H1 (cell line): Measurements from ENCODE around the gene PLPP4. TPM values are rescaled to one million over a fixed set of nuclear protein-coding genes. Genes with fewer than 3 reads are reported as not detected.

Experiments
- CTCF ChIA-PET: fragments of 300-600 bp; sonication (Branson Sonifier 250); formaldehyde crosslinking; loops from one replicate; lab custom pipeline; 2021; ENCODE audit not compliant: partially characterized antibody; lab: Charles Lee
- POLR2A ChIA-PET: fragments of 300-600 bp; sonication (Branson Sonifier 250); formaldehyde crosslinking; loops from one replicate; lab custom pipeline; 2021; ENCODE audit warnings: inconsistent platforms; ENCODE audit not compliant: partially characterized antibody; lab: Charles Lee
- DNase-seq, 2 experiments: peaks; one replicate each; pipeline versions ENCODE4 v3.0.0 to v3.0.0-alpha.2; 2010 to 2022; ENCODE audit warnings: low spot score in 2 of 2, low read depth in 1 of 2, mixed read lengths in 1 of 2
- FAIRE-seq: peaks from 2 replicates; lab custom pipeline; 2011; peaks lifted over from hg19 to GRCh38; lab: Jason Lieb, UNC
- H2AFZ ChIP-seq: 2 replicates; pipeline ENCODE4 v1.8.1; 2012; ENCODE audit warnings: low read length, inconsistent platforms
- H2AK5ac ChIP-seq: 2 replicates; pipeline ENCODE4 v1.6.1; 2013; ENCODE audit warnings: low read depth, low read length
- H2BK120ac ChIP-seq: replicated peaks from 2 replicates; pipeline ENCODE3; 2013; ENCODE audit warnings: low read depth, low read length, inconsistent platforms
- H2BK12ac ChIP-seq: 2 replicates; pipeline ENCODE4 v1.6.1; 2013; ENCODE audit warnings: low read depth, low read length
- H2BK15ac ChIP-seq: 2 replicates; pipeline ENCODE4 v1.6.1; 2013; ENCODE audit warnings: low read length
- H2BK20ac ChIP-seq: 2 replicates; pipeline ENCODE4 v1.6.1; 2013; ENCODE audit warnings: low read length
- H2BK5ac ChIP-seq: 2 replicates; pipeline ENCODE4 v1.6.1; 2013; ENCODE audit warnings: low read depth, low read length
- H3K14ac ChIP-seq: 2 replicates; pipeline ENCODE4 v1.6.1; 2013; ENCODE audit warnings: inconsistent platforms; ENCODE audit not compliant: insufficient read length
- H3K18ac ChIP-seq: 2 replicates; pipeline ENCODE4 v1.6.1; 2013; ENCODE audit warnings: low read length; ENCODE audit errors: extremely low read depth
- H3K23ac ChIP-seq: 2 replicates; pipeline ENCODE4 v1.6.1; 2013; ENCODE audit warnings: inconsistent platforms; ENCODE audit not compliant: insufficient read length
- H3K23me2 ChIP-seq: 2 replicates; pipeline ENCODE4 v1.6.1; 2013; ENCODE audit warnings: low read depth, low read length
- H3K27ac ChIP-seq: 2 replicates; pipeline ENCODE4 v1.6.1; 2011; ENCODE audit warnings: low read depth, low read length, inconsistent platforms
- H3K27me3 ChIP-seq, 4 experiments: replicated peaks in 1 of 4; 1 replicate in 1 of 4; 2 replicates in 3 of 4; pipeline versions ENCODE4 v1.6.1 to v1.8.1; 2011 to 2013; ENCODE audit warnings: low read length in 3 of 4, mild to moderate bottlenecking in 3 of 4, inconsistent platforms in 2 of 4, mixed read lengths in 2 of 4, moderate library complexity in 1 of 4; ENCODE audit not compliant: control insufficient read depth in 3 of 4, insufficient read depth in 3 of 4; ENCODE audit errors: extremely low read depth in 1 of 4
- H3K36me3 ChIP-seq, 4 experiments: 2 replicates each; pipeline versions ENCODE4 v1.6.1 to v1.8.1; 2011 to 2013; ENCODE audit warnings: mild to moderate bottlenecking in 4 of 4, low read length in 3 of 4, moderate library complexity in 2 of 4, control low read depth in 1 of 4, inconsistent platforms in 1 of 4; ENCODE audit not compliant: insufficient read depth in 4 of 4, control insufficient read depth in 2 of 4
- H3K4ac ChIP-seq: replicated peaks from 2 replicates; pipeline ENCODE3; 2013; ENCODE audit warnings: low read length, low read depth, mixed read lengths, inconsistent platforms; ENCODE audit not compliant: insufficient read length
- H3K4me1 ChIP-seq, 4 experiments: replicated peaks in 1 of 4; 1 replicate in 1 of 4; 2 replicates in 3 of 4; pipeline versions ENCODE4 v1.6.1 to v1.8.1; 2011 to 2013; ENCODE audit warnings: low read length in 3 of 4, inconsistent platforms in 2 of 4, mixed read lengths in 1 of 4; ENCODE audit not compliant: insufficient read depth in 4 of 4, control insufficient read depth in 3 of 4
- H3K4me2 ChIP-seq, 2 experiments: 2 replicates each; pipeline versions ENCODE4 v1.6.1 to v1.8.1; 2011 to 2013; ENCODE audit warnings: low read depth in 2 of 2, low read length in 2 of 2, control low read depth in 1 of 2, inconsistent platforms in 1 of 2, mild to moderate bottlenecking in 1 of 2; ENCODE audit not compliant: insufficient read depth in 1 of 2
- H3K4me3 ChIP-seq, 4 experiments: fragments of 200-600, 300-600 bp in 1 of 4; sonication (generic), shearing (Covaris generic), sonication (Bioruptor Twin) in 1 of 4; 2 replicates each; pipeline versions ENCODE4 v1.5.1 to v1.8.1; 2011 to 2016; ENCODE audit warnings: low read length in 4 of 4, low read depth in 3 of 4, control low read depth in 2 of 4, inconsistent platforms in 2 of 4, mild to moderate bottlenecking in 2 of 4, mixed read lengths in 1 of 4, moderate library complexity in 1 of 4; ENCODE audit not compliant: insufficient read depth in 2 of 4; ENCODE audit errors: extremely low read depth in 1 of 4
- H3K56ac ChIP-seq: replicated peaks from 2 replicates; pipeline ENCODE3; 2013; ENCODE audit warnings: low read depth, mild to moderate bottlenecking, mixed read lengths, low read length, inconsistent platforms; ENCODE audit not compliant: insufficient read length
- H3K79me1 ChIP-seq: 2 replicates; pipeline ENCODE4 v1.6.1; 2013; ENCODE audit warnings: low read depth, low read length, control low read depth
- H3K79me2 ChIP-seq, 2 experiments: 2 replicates each; pipeline versions ENCODE4 v1.6.1 to v1.8.1; 2012 to 2013; ENCODE audit warnings: low read length in 2 of 2, mild to moderate bottlenecking in 2 of 2, inconsistent platforms in 1 of 2; ENCODE audit not compliant: insufficient read depth in 2 of 2, control insufficient read depth in 1 of 2
- H3K9ac ChIP-seq, 4 experiments: replicated peaks in 1 of 4; 1 replicate in 1 of 4; 2 replicates in 3 of 4; pipeline versions ENCODE4 v1.6.1 to v1.8.1; 2011 to 2013; ENCODE audit warnings: low read depth in 3 of 4, low read length in 3 of 4, control low read depth in 2 of 4, mild to moderate bottlenecking in 2 of 4, moderate library complexity in 2 of 4, inconsistent platforms in 1 of 4; ENCODE audit errors: extremely low read depth in 1 of 4
- H3K9me3 ChIP-seq, 2 experiments: 2 replicates each; pipeline versions ENCODE4 v1.6.1 to v1.8.1; 2012 to 2013; ENCODE audit warnings: mild to moderate bottlenecking in 2 of 2, moderate library complexity in 2 of 2, control low read depth in 1 of 2, inconsistent platforms in 1 of 2, low read depth in 1 of 2, low read length in 1 of 2, mixed read lengths in 1 of 2; ENCODE audit not compliant: insufficient read depth in 2 of 2
- H4K20me1 ChIP-seq, 2 experiments: replicated peaks in 1 of 2; 2 replicates each; pipeline versions ENCODE3 to v1.8.1; 2011 to 2013; ENCODE audit warnings: inconsistent platforms in 2 of 2, low read length in 2 of 2, mild to moderate bottlenecking in 1 of 2; ENCODE audit not compliant: insufficient read depth in 2 of 2, control insufficient read depth in 1 of 2
- H4K5ac ChIP-seq: 2 replicates; pipeline ENCODE4 v1.6.1; 2013; ENCODE audit warnings: low read length, low read depth, mixed read lengths, inconsistent platforms; ENCODE audit not compliant: insufficient read length
- H4K8ac ChIP-seq: 2 replicates; pipeline ENCODE4 v1.8.0; 2013; ENCODE audit warnings: mild to moderate bottlenecking, moderate library complexity, low read length, inconsistent platforms; ENCODE audit not compliant: insufficient read depth; ENCODE audit errors: extremely low read depth
- H4K91ac ChIP-seq: replicated peaks from 2 replicates; pipeline ENCODE3; 2013; ENCODE audit warnings: low read length, mixed read lengths, inconsistent platforms; ENCODE audit not compliant: insufficient read length
- CEBPB ChIP-seq: IDR thresholded peaks from 2 replicates; pipeline ENCODE4 v1.6.1; 2012; ENCODE audit warnings: low read depth, low read length
- CTBP2 ChIP-seq: IDR thresholded peaks from 2 replicates; pipeline ENCODE4 v1.7.0; 2011; ENCODE audit warnings: borderline replicate concordance, mild to moderate bottlenecking, moderate library complexity, mixed read lengths, low read length; ENCODE audit not compliant: insufficient read depth, insufficient read length
- GTF2F1 ChIP-seq: IDR thresholded peaks from 2 replicates; pipeline ENCODE4 v1.6.1; 2012; ENCODE audit warnings: low read depth, low read length, improper control_type of control experiment, borderline replicate concordance
- NANOG ChIP-seq: IDR thresholded peaks from 2 replicates; pipeline ENCODE4 v1.6.1; 2011; ENCODE audit warnings: low read length, low read depth, mild to moderate bottlenecking, inconsistent platforms; ENCODE audit not compliant: insufficient read depth, poor library complexity, severe bottlenecking
- POLR2AphosphoS5 ChIP-seq: IDR thresholded peaks from 2 replicates; pipeline ENCODE4 v1.6.1; 2011; ENCODE audit warnings: low read depth, low read length
- RNF2 ChIP-seq: fragments of 200-900, 300-1000 bp; sonication (generic); IDR thresholded peaks from 2 replicates; pipeline ENCODE4 v1.7.1; 2016; ENCODE audit warnings: borderline replicate concordance, low read depth, mild to moderate bottlenecking, antibody characterized with exemption, low read length; ENCODE audit not compliant: poor library complexity, severe bottlenecking; ENCODE audit errors: missing control alignments
- SIRT6 ChIP-seq: IDR thresholded peaks from one replicate; pipeline ENCODE4 v1.7.1; 2012; ENCODE audit warnings: low read length, inconsistent platforms
- SP1 ChIP-seq: IDR thresholded peaks from 2 replicates; pipeline ENCODE4 v1.6.1; 2011; ENCODE audit warnings: low read depth, low read length
- TAF7 ChIP-seq: optimal IDR thresholded peaks from 2 replicates; pipeline ENCODE3; 2011; ENCODE audit warnings: low read depth, mild to moderate bottlenecking, inconsistent platforms, low read length, moderate library complexity, borderline replicate concordance
- TBP ChIP-seq: IDR thresholded peaks from 2 replicates; pipeline ENCODE4 v1.6.1; 2011; ENCODE audit warnings: low read depth, low read length, improper control_type of control experiment
- WGBS, 2 experiments: shearing (Covaris generic) in 1 of 2; methylation state at CpG; one replicate each; pipeline versions ENCODE4 v1.1.6 to v1.1.7; 2013 to 2015; ENCODE audit warnings: low lambda C conversion rate in 2 of 2, mixed read lengths in 2 of 2, inconsistent platforms in 1 of 2, low coverage in 1 of 2, missing lambda C conversion rate in 1 of 2; ENCODE audit not compliant: insufficient replicate concordance in 2 of 2, insufficient coverage in 1 of 2, insufficient read length in 1 of 2; ENCODE audit errors: extremely low coverage in 1 of 2, missing lambda C conversion rate in 1 of 2; 5-methylcytosine and 5-hydroxymethylcytosine counted together
- polyA plus RNA-seq, 7 experiments: library from polyadenylated mRNA; depleted of rRNA in 3 of 7; stranded (reverse) in 5 of 7; unstranded in 2 of 7; fragments of >200 nt in 5 of 7; fragments of 200-250 nt in 2 of 7; gene quantifications; 1 replicate in 5 of 7; 2 replicates in 1 of 7; 4 replicates in 1 of 7; pipeline versions ENCODE4 v1.2.1 to v1.2.3, GENCODE V29; 2011 to 2013; ENCODE audit warnings: missing spikeins in 2 of 7, mixed read lengths in 2 of 7
- total RNA-seq: library from RNA; stranded (reverse); fragmentation: NEBNext Ultra II Directional; extraction: Animal tissue kit (Norgen Biotek cat#: 25700); gene quantifications from 2 replicates; pipeline ENCODE4 v1.2.1, GENCODE V29; 2021

PLPP4 gene
- total and polyA plus RNA-seq, 2 of the 8 experiments (the other 6 are each of a cell fraction or from before 2014, with no cell fraction given): 0.30 TPM; not detected in 1

- Histone ChIP-seq H2AK5ac (no peak overlapping the region), H3K9me3 (no peaks in the 10 kb centered on the region), H3K36me3 (no peaks in the 10 kb centered on the region), H4K8ac (no peak overlapping the region), H3K4ac (no peak overlapping the region), H3K4me1 (no peaks in the 10 kb centered on the region), H4K20me1 (no peaks in the 10 kb centered on the region), H3K23ac (no peak overlapping the region), H2AFZ (no peak overlapping the region), H3K4me2 (no peak overlapping the region), H3K27me3 (no peaks in the 10 kb centered on the region), H4K5ac (no peak overlapping the region), H3K23me2 (no peaks in the 10 kb centered on the region), H2BK15ac (no peak overlapping the region), H3K14ac (no peak overlapping the region), H3K9ac (no peak overlapping the region), H3K18ac (no peak overlapping the region), H2BK5ac (no peak overlapping the region), H4K91ac (no peak overlapping the region), H2BK120ac (no peak overlapping the region), H2BK20ac (no peak overlapping the region), H3K79me1 (no peaks in the 10 kb centered on the region), H3K79me2 (no peaks in the 10 kb centered on the region), H2BK12ac (no peak overlapping the region), H3K27ac (no peak overlapping the region), H3K56ac (no peak overlapping the region), H3K4me3 (no peak overlapping the region)
- POLR2A ChIA-PET: no interaction called here
- WGBS, 2 experiments: 91% methylated on average over 2 of the region's 2 CpGs; no CpG with 5 or more reads in 1 of the 2 experiments
- DNase-seq (no peak), FAIRE-seq (no peak)
- CTCF ChIA-PET: no interaction called here
- no peak for TF ChIP-seq CEBPB
- no peak for TF ChIP-seq RNF2
- TF ChIP-seq SP1: no peak
- TF ChIP-seq TAF7: no peak
- TF ChIP-seq SIRT6: no peak
- TF ChIP-seq GTF2F1: no peak
- no peak for TF ChIP-seq NANOG
- no peak for TF ChIP-seq TBP
- no peak for TF ChIP-seq CTBP2
- TF ChIP-seq POLR2AphosphoS5: no peak
These were observed 9.0 kb downstream of the PLPP4 start for GRCh38 chr10:120466006-120466405.
